Endothelial cell (in vitro differentiated cells): ENCODE data around the gene PPAT. TPM values are rescaled to one million over a fixed set of nuclear protein-coding genes. Genes with fewer than 3 reads are reported as not detected.

Source experiments
- DNase-seq: peaks from one replicate; pipeline ENCODE4 v3.0.0; 2021; ENCODE audit warnings: low spot score
- H3K27ac Mint-ChIP-seq: one replicate; pipeline ENCODE4 v1.8.0; 2021; ENCODE audit warnings: mixed read lengths, inconsistent platforms; ENCODE audit not compliant: unreplicated experiment
- H3K27me3 Mint-ChIP-seq: one replicate; pipeline ENCODE4 v1.8.0; 2021; ENCODE audit warnings: mild to moderate bottlenecking, moderate library complexity, mixed read lengths, inconsistent platforms; ENCODE audit not compliant: unreplicated experiment
- H3K36me3 Mint-ChIP-seq: one replicate; pipeline ENCODE4 v1.8.0; 2021; ENCODE audit warnings: mild to moderate bottlenecking, low read depth, mixed read lengths, inconsistent platforms; ENCODE audit not compliant: unreplicated experiment
- H3K4me1 Mint-ChIP-seq: one replicate; pipeline ENCODE4 v1.8.0; 2021; ENCODE audit warnings: mild to moderate bottlenecking, mixed read lengths, inconsistent platforms; ENCODE audit not compliant: unreplicated experiment
- H3K4me3 Mint-ChIP-seq: one replicate; pipeline ENCODE4 v1.8.0; 2021; ENCODE audit warnings: mild to moderate bottlenecking, mixed read lengths, inconsistent platforms; ENCODE audit not compliant: unreplicated experiment
- H3K9me3 Mint-ChIP-seq: one replicate; pipeline ENCODE4 v1.8.0; 2021; ENCODE audit warnings: mixed read lengths, inconsistent platforms; ENCODE audit not compliant: unreplicated experiment
- CTCF ChIP-seq: fragments of 200-600 bp; sonication (generic); IDR thresholded peaks from one replicate; pipeline ENCODE4 v1.5.0; 2021; ENCODE audit warnings: antibody characterized with exemption; ENCODE audit not compliant: unreplicated experiment
- total RNA-seq: library from RNA; stranded (reverse); fragmentation: NEBNext Ultra II Directional; extraction: Animal tissue kit (Norgen Biotek cat#: 25700); gene quantifications from one replicate; pipeline ENCODE4 v1.2.1, GENCODE V29; 2021; ENCODE audit not compliant: unreplicated experiment

Gene PPAT
- total RNA-seq, 1 donor from 2014 or later, result 13.3 TPM

- Mint-ChIP-seq H3K36me3 (no peaks in the 10 kb centered on the region), H3K27me3 (no peaks in the 10 kb centered on the region), H3K4me3 (no peak overlapping the region), H3K27ac (no peak overlapping the region), H3K9me3 (no peaks in the 10 kb centered on the region), H3K4me1 (no peaks in the 10 kb centered on the region)
- DNase-seq, result no peak
- TF ChIP-seq CTCF, result no peak
Measured at GRCh38 chr4:56426273-56426672, 9.1 kb downstream of the PPAT start.

GRCh38 chr4:56425518-56425917 lies 9.9 kb downstream of the PPAT start:
- no peak for DNase-seq
- Mint-ChIP-seq H3K4me1 (no peaks in the 10 kb centered on the region), H3K27ac (no peak overlapping the region), H3K36me3 (no peaks in the 10 kb centered on the region), H3K9me3 (no peaks in the 10 kb centered on the region), H3K4me3 (no peak overlapping the region), H3K27me3 (no peaks in the 10 kb centered on the region)
- TF ChIP-seq CTCF, result no peak

- peak; percentile 21 for DNase-seq
- Mint-ChIP-seq H3K9me3 (no peaks in the 10 kb centered on the region), H3K4me3 (no peak overlapping the region), H3K27ac (no peak overlapping the region), H3K4me1 (no peaks in the 10 kb centered on the region), H3K36me3 (no peaks in the 10 kb centered on the region), H3K27me3 (no peaks in the 10 kb centered on the region)
- TF ChIP-seq CTCF, result peak; percentile 78
Measured at GRCh38 chr4:56424697-56425514, 10.5 kb downstream of the PPAT start.

GRCh38 chr4:56424176-56424575 lies 11.2 kb downstream of the PPAT start:
- H3K36me3 Mint-ChIP-seq, result no peaks in the 10 kb centered on the region
- no peaks in the 10 kb centered on the region for H3K27me3 Mint-ChIP-seq
- H3K4me3 Mint-ChIP-seq, result no peak overlapping the region
- DNase-seq, result no peak
- TF ChIP-seq CTCF, result no peak
- H3K9me3 Mint-ChIP-seq, result no peaks in the 10 kb centered on the region
- H3K4me1 Mint-ChIP-seq, result no peaks in the 10 kb centered on the region
- no peak overlapping the region for H3K27ac Mint-ChIP-seq

- no peaks in the 10 kb centered on the region for H3K36me3 Mint-ChIP-seq
- no peak for DNase-seq
- no peak overlapping the region for H3K27ac Mint-ChIP-seq
- TF ChIP-seq CTCF, result no peak
- H3K4me1 Mint-ChIP-seq, result no peaks in the 10 kb centered on the region
- H3K27me3 Mint-ChIP-seq, result no peaks in the 10 kb centered on the region
- no peaks in the 10 kb centered on the region for H3K9me3 Mint-ChIP-seq
- no peak overlapping the region for H3K4me3 Mint-ChIP-seq
Measured at GRCh38 chr4:56417396-56417795, 18.0 kb downstream of the PPAT start.
